ENCODE data around the gene PSORS1C2. TPM values are rescaled to one million over a fixed set of nuclear protein-coding genes. Genes with fewer than 3 reads are reported as not detected.

Gene PSORS1C2
- total RNA-seq, 2 experiments from 2014 or later, result not detected

DNA sequence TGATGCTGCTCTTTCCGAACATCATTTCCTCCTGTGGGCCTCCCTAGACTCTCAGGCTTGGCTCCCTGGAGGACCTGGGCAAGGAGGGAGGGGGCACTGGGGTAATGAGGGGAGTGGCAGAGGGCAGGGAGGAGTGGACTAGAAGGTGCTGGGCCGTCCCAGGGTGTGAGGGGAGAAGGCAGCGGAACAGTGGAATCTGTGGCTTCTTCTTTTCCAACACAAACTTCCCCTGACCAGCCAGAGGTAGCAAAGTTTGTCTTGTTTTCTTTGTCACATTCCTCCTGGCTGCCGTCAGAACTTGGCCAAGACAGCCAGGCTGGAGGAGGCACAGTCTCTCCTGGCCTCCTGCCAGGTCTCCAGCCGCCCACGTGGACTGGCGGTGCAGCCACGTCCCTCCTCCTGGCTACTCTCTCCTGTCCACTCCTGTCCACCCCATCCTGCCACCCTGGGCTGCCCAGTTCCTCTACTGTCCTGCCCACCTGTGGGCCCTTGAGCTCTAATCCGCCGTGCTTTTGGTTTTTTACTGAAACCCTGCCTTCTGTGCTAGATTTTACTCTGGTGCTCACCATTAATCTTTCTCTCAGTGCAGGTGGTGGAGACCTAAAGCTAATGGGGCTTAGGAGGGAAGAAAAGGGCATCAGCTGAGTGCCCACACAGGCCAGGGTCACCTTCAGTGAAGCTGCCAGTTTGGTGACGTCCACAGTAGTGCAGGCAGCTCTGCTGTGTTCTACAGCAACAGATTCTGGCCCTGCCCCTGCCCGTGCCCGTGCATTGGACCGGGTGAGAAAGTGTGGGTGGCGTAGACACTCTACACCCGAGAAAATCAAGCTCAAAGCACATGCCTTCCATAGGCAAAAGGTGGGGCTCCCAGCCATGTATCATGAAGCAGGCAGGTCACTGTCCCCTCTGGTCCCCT is 15.8 kb downstream of the PSORS1C2 start:
- H3K79me2 ChIP-seq (ENCODE audit: insufficient read depth, low read depth, low read length), result no peaks in the 10 kb centered on the region
- CTCF ChIA-PET (ENCODE audit: unreplicated experiment), result no interaction called here
- H2AFZ ChIP-seq (ENCODE audit: low read length), result no peak overlapping the region
- H3K4me2 ChIP-seq (ENCODE audit: low read length), result no peak overlapping the region
- no peak overlapping the region for H3K4me3 ChIP-seq (ENCODE audit: low read depth, low read length, poor library complexity, severe bottlenecking)
- no peak overlapping the region for H3K27ac ChIP-seq (ENCODE audit: low read depth, low read length, poor library complexity, severe bottlenecking)
- no peak for DNase-seq (ENCODE audit: low spot score)
- TF ChIP-seq, protein P1, sequence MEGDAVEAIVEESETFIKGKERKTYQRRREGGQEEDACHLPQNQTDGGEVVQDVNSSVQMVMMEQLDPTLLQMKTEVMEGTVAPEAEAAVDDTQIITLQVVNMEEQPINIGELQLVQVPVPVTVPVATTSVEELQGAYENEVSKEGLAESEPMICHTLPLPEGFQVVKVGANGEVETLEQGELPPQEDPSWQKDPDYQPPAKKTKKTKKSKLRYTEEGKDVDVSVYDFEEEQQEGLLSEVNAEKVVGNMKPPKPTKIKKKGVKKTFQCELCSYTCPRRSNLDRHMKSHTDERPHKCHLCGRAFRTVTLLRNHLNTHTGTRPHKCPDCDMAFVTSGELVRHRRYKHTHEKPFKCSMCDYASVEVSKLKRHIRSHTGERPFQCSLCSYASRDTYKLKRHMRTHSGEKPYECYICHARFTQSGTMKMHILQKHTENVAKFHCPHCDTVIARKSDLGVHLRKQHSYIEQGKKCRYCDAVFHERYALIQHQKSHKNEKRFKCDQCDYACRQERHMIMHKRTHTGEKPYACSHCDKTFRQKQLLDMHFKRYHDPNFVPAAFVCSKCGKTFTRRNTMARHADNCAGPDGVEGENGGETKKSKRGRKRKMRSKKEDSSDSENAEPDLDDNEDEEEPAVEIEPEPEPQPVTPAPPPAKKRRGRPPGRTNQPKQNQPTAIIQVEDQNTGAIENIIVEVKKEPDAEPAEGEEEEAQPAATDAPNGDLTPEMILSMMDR (conservative IDR thresholded peaks at IDR 0.05; ENCODE audit: low read length), result no peak
- TF ChIP-seq EZH2phosphoT487 (IDR thresholded peaks at IDR 0.05; ENCODE audit: borderline replicate concordance, low read depth, low read length), result no peak
- intact Hi-C loops (cut with micrococcal nuclease; ENCODE audit: unreplicated experiment), result no loop called here
- H3K4me1 ChIP-seq (ENCODE audit: insufficient read depth, low read length, poor library complexity, severe bottlenecking), result no peaks in the 10 kb centered on the region
- H3K9me3 ChIP-seq (ENCODE audit: low read length), result no peaks in the 10 kb centered on the region
- POLR2A ChIA-PET, result no interaction called here
- BruUV-seq (replicated peaks), result no TSS peak
- no peaks in the 10 kb centered on the region for H4K20me1 ChIP-seq (ENCODE audit: insufficient read depth, low read length)
- H3K36me3 ChIP-seq (ENCODE audit: insufficient read depth, low read length), result no peaks in the 10 kb centered on the region
- H3K9me2 ChIP-seq (ENCODE audit: insufficient read depth, low read length), result no peaks in the 10 kb centered on the region

DNA sequence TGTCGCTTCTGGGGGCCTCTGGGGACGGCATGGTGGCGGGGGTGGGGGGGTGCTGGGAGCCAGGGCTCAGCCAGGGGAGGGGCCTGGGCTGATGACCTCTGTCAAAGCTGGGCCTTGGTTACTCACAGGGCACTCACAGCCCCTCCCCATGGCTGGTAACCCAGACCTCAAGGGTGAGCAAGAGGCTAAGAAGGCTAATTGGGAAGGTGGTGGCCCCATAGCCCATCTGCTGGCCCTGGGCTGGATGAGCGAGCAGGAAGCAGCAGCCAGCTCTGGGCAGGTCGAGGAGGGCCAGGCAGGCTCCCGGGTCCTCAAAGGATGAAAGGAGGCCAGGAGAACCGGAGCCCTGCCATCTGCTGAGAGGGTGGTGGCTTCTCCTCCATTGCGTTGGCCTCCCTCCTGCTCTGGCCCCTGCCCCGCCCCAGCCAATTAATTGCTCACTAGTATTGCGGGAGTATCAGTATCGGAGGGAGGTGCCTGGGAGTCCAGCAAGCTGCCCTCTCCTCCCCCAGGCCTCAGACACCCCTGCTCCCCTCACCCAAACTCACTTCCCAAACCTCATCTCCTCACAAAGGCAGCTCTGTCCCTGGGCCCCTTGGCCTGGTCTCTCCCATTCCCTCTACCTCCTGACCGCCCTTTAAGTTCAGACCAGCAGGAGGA is 17.6 kb downstream of the PSORS1C2 start:
- no peak for DNase-seq (ENCODE audit: low spot score)
- Histone ChIP-seq H2AFZ (ENCODE audit: low read length) (no peak overlapping the region), H3K9me2 (ENCODE audit: insufficient read depth, low read length) (no peaks in the 10 kb centered on the region), H3K4me1 (ENCODE audit: insufficient read depth, low read length, poor library complexity, severe bottlenecking) (no peaks in the 10 kb centered on the region), H3K4me2 (ENCODE audit: low read length) (no peak overlapping the region), H3K4me3 (ENCODE audit: low read depth, low read length, poor library complexity, severe bottlenecking) (no peak overlapping the region), H3K79me2 (ENCODE audit: insufficient read depth, low read depth, low read length) (no peaks in the 10 kb centered on the region), H3K9me3 (ENCODE audit: low read length) (no peaks in the 10 kb centered on the region), H3K36me3 (ENCODE audit: insufficient read depth, low read length) (no peaks in the 10 kb centered on the region), H3K27ac (ENCODE audit: low read depth, low read length, poor library complexity, severe bottlenecking) (no peak overlapping the region), H4K20me1 (ENCODE audit: insufficient read depth, low read length) (no peaks in the 10 kb centered on the region)
- CTCF ChIA-PET (ENCODE audit: unreplicated experiment), result no interaction called here
- TF ChIP-seq, protein P1 (conservative IDR thresholded peaks at IDR 0.05; ENCODE audit: low read length), result no peak
- TF ChIP-seq EZH2phosphoT487 (IDR thresholded peaks at IDR 0.05; ENCODE audit: borderline replicate concordance, low read depth, low read length), result no peak
- BruUV-seq (replicated peaks), result no TSS peak
- intact Hi-C loops (cut with micrococcal nuclease; ENCODE audit: unreplicated experiment), result no loop called here
- POLR2A ChIA-PET, result no interaction called here

Data from OCI-LY7 (cell line).